ENCODE results near the gene NAT8L.

The NAT8L gene

GRCh38 chr4:2076908-2077536 is 17.9 kb downstream of the NAT8L start:
- no peak for DNase-seq

DNA sequence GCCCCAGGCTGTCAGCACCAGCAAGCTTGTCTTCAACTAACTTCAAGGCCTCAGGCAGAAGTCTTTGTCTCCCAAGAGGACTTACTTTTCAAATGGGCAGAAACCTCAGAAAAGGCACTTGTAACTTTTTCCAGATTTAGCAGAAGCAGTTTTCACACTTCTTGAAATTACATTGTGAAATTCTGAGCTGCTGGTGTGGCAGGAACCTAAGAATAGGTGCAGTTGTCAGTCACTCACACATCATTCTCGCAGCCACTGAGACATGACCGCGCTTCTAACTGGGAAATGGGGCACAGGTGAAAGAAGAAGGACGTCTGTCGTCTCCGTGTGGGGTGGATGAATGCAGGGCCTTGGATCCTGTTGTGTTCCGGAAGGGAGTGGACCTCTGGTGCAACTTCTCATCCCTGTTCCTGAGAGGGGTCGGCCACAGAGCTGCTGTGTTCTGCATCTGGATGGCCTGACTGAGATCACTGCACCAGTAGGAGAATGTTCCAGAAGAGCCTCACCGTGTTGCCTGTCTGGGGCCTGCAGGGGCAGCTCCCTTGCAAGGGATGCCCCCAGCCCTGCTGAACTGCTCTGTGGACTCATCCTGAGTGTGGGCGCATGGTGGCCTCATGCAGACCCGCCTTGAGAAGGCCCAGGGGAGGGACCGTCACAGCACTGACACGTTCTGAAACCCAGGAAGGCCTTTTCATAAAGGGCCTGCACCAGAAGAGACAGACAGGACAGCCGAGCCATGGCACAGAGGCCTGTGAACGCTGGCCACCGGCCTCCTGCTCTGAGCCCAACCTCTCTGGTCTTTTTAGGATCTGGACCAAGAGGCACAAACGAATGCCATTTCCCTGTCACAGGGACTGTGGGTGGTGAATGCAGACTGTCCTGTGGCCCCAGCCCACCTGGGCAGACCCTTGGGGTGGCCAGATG is 18.7 kb downstream of the NAT8L start:
- DNase-seq = no peak

DNA sequence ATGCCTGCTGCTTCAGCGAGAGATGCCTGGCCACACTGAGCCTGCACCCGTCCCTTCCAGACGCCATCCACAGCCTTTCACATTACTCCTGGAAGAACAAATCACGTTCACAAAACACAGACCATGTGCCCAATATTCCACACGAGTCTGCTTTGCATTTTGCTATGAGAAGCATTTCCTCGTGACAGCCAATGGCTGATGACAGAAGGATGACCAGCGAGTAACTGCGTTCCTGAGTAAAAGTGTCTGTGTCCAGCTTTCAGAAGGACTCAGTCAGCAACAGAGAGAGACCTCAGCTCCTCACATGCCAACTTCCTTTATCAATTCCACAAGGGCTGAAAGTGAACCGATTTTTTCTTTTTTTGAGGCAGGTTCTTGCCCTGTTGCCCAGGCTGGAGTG is 19.5 kb downstream of the NAT8L start:
- no peak for DNase-seq

DNA sequence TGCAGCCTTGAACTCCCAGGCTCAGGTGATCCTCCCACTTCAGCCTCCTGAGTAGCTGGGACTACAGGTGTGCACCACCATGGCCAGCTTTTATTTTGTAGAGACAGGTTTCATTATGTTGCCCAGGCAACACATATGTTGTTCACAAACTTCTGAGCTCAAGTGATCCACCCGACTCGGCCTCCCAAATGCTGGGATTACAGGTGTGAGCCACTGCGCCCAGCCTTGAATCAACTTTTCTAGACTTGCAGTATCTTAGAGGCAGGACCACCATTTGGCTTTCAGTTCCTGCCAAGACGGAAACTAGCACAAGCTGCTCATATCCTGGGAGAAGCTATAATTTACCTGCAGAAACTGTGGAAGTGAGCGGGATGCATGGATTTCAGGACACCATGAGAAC is 19.9 kb downstream of the NAT8L start:
- no peak for DNase-seq

DNA sequence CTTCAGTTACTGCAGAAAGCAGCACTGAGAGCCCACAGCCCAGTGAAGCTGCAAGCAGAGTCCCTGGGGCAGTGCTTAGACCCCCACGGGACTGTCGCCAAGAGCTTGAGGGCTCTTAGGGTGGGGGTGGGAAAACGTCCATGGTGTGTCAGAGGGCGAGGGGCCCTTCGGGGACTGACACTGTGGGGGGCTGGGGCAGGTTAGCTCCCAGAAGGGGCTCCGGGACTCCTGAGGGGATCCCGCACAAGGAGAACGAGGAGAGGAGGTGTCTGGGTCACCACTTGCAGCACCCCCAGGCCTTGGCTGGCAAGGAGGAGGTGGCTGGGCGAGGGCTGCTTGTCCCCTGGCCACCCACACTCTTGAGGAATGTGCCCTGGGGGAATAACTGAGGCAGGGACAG is 20.8 kb downstream of the NAT8L start:
- no peak for DNase-seq

GRCh38 chr4:2080429-2081300 is 21.5 kb downstream of the NAT8L start:
- DNase-seq = no peak

DNA sequence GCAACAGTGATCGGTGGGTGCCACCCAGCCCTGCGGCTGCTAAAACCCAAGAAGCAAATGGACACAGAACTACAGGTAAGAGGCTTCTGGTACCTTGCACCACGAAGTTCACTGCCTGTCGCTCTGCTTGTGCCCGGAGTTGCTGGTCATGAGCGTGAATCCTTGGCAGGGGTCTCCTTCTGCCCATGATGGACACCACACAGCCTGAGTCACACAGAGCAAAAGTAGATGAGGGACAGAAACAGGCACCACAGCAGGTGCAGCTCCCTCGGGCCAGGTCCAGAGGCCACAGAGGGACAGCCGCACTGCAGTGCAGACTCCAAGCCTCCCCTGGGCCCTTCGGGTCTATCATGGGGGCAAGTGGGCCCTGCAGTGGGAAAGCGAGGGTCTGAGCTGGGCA is 22.4 kb downstream of the NAT8L start:
- DNase-seq = no peak

DNA sequence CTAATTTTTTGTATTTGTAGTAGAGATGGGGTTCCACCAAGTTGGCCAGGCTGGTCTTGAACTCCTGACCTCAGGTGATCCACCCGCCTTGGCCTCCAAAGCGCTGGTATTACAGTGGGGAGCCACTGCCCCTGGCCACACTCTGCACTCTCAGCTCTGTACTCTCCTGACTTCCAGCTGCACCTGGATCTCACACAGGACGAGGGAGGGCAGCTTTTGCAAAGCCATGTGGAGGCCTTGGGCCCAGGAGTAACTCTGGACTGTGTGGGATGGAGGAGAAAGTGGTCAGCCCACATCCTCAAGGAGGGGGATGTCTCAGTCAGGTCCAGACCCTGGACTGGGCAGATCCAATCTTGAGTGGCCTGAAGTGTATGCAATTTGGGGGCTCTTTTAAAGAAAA is 23.0 kb downstream of the NAT8L start:
- no peak for DNase-seq

- no peak for DNase-seq
Observed at GRCh38 chr4:2082627-2083026, 23.5 kb downstream of the NAT8L start.

GRCh38 chr4:2083116-2083825 is 24.1 kb downstream of the NAT8L start:
- DNase-seq = no peak

DNA sequence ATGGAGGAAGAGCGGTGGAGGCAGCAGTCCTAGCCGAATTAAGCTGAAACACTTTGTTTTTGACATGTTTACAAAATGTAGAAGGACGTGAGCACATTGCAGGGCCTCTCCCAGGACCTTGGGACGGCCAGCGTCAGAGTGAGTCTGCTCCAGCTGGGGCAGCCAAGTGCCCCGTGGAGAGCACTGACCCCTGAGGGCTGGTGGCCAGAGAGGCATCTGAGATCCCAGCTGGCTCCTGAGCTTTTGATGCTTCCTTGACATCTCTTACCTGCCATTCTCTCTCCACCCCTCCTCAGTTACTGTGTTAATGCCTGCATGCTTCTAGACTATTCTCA is 24.7 kb downstream of the NAT8L start:
- no peak for DNase-seq

- DNase-seq = no peak
Observed at GRCh38 chr4:2084316-2084715, 25.2 kb downstream of the NAT8L start.

DNA sequence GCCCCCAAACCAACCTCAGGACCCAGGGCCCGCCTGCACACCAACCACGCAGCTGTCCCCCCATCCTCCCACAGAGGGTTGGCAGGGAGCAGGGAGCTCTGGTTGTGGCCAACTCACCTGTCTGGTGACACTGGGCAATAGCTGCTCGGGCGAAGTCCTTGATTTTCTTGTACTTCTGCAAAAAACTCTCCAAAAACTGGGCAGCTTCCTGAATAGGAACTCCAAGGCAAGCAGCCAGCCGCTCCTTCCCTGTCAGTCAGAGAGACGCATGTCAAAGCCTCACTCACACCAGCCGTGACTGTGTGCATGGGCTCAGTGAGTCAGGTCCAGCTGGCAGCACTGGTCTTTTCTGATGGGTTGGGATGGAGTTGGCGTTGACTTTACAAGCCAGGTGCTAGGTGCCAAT is 26.4 kb downstream of the NAT8L start:
- no peak for DNase-seq

- no peak for DNase-seq
Observed at GRCh38 chr4:2087170-2087569, 28.0 kb downstream of the NAT8L start.

GRCh38 chr4:2089222-2089621 is 30.1 kb downstream of the NAT8L start:
- no peak for DNase-seq

DNA sequence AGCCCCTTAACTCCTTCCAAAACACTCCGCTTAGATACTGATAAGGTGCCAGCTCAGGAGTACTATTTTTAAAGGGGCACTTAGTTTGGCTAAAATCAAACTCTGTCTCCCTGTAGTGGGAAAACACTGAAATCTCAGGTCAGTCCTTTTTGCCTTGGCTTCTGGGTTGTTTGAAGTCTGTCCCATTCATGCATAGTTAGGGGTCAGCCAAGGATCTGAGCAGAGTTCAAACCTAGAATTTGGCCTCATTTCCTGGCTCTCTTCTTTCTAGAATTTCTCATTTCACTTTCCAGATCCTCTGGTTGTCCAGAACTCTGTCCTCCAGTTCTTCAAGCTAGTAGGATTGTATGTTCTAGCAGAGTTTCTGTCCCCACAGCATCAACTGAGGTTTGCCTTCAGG is 31.5 kb downstream of the NAT8L start:
- no peak for DNase-seq

DNA sequence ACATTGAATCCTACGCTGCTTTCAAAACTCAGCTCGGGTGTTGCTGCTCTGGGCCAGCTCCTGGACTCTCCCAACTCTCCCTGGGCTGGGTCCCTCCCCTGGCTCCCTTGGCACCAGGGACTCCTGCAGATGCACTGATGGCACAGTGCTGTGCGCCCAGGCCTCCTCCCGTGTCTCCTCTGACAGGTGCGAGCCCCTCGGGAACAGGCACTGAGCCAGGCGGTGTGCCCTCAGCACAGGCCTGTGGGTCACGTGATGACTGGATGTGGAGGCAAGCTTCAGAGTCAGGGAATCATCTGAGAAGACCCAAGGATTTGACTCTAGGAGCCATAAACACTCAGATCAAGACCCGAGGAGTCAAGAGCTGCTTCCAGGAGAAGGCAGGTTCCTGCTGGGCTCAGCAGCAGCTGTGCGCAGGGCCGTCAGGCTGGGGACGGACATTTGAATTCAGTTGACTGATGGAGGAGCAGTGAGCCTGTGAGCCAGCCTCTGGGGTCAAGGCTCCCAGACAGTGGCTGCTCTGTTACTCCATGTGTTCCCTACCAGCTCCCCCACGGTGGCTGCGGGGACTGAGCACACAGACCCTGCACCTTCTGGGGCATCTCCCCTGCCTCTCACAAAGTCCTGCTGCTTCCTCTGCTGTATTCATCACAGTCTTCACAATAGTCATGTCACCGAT is 33.0 kb downstream of the NAT8L start:
- DNase-seq = no peak

- no peak for DNase-seq
Observed at GRCh38 chr4:2092669-2093053, 33.5 kb downstream of the NAT8L start.

- no peak for DNase-seq
Observed at GRCh38 chr4:2093265-2093664, 34.1 kb downstream of the NAT8L start.

DNA sequence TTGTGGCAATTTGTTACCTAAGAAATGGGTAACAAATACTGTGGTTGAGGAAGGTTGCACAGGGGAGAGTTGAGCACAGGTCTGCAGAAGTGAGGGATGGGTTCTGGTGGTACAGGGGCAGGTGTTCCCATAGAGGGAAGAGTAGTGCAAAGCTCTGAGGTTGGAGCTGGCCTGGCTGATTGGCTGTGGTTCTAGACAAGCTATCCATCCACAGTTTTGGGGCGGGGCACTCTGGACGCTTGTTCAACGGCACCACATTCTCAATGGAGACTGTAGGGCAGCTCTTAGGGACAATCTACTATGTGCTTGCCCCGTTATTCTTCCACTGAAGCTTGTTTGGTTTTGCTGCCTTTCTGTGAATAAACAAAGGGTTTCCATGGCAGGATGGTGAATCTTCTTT is 35.4 kb downstream of the NAT8L start:
- DNase-seq = no peak

- no peak for DNase-seq
Observed at GRCh38 chr4:2095236-2096072, 36.3 kb downstream of the NAT8L start.

Measured in SW 1271 (cell line).